Osteocyte (in vitro differentiated cells): ENCODE data around the gene HMCN1. TPM values are rescaled to one million over a fixed set of nuclear protein-coding genes. Genes with fewer than 3 reads are reported as not detected.

Source experiments
- DNase-seq: peaks from one replicate; pipeline ENCODE4 v3.0.0; 2021; ENCODE audit warnings: mixed read lengths; ENCODE audit not compliant: unreplicated experiment; ENCODE audit errors: extremely low spot score
- H3K27ac Mint-ChIP-seq: one replicate; pipeline ENCODE4 v1.8.0; 2021; ENCODE audit warnings: mild to moderate bottlenecking, mixed read lengths; ENCODE audit not compliant: unreplicated experiment
- H3K27me3 Mint-ChIP-seq: one replicate; pipeline ENCODE4 v1.8.0; 2021; ENCODE audit warnings: mixed read lengths; ENCODE audit not compliant: unreplicated experiment
- H3K36me3 Mint-ChIP-seq: one replicate; pipeline ENCODE4 v1.8.0; 2021; ENCODE audit warnings: mixed read lengths; ENCODE audit not compliant: unreplicated experiment
- H3K4me1 Mint-ChIP-seq: one replicate; pipeline ENCODE4 v1.8.0; 2021; ENCODE audit warnings: mixed read lengths; ENCODE audit not compliant: unreplicated experiment
- H3K4me3 Mint-ChIP-seq: one replicate; pipeline ENCODE4 v1.8.0; 2021; ENCODE audit warnings: mild to moderate bottlenecking, moderate library complexity, mixed read lengths; ENCODE audit not compliant: unreplicated experiment
- H3K9me3 Mint-ChIP-seq: one replicate; pipeline ENCODE4 v1.8.0; 2021; ENCODE audit warnings: mixed read lengths; ENCODE audit not compliant: unreplicated experiment
- total RNA-seq: library from RNA; stranded (reverse); gene quantifications from 2 replicates; pipeline ENCODE4 v1.2.1, GENCODE V29; 2021
- TF ChIP-seq, protein P1 (sequence below): fragments of 200-600 bp; sonication (generic); IDR thresholded peaks from 2 replicates; pipeline ENCODE4 v1.5.0; 2021; ENCODE audit warnings: antibody characterized with exemption, mild to moderate bottlenecking, moderate library complexity

HMCN1 gene
- total RNA-seq, 1 donor from 2014 or later: 91.4 TPM

GRCh38 chr1:185804608-185805007 is 70.4 kb downstream of the HMCN1 start:
- Mint-ChIP-seq H3K4me3 (no peak overlapping the region), H3K9me3 (no peaks in the 10 kb centered on the region), H3K36me3 (peaks cover 3% of the 10 kb centered on the region), H3K4me1 (peaks cover 17% of the 10 kb centered on the region), H3K27ac (no peak overlapping the region), H3K27me3 (no peaks in the 10 kb centered on the region)
- TF ChIP-seq, protein P1, sequence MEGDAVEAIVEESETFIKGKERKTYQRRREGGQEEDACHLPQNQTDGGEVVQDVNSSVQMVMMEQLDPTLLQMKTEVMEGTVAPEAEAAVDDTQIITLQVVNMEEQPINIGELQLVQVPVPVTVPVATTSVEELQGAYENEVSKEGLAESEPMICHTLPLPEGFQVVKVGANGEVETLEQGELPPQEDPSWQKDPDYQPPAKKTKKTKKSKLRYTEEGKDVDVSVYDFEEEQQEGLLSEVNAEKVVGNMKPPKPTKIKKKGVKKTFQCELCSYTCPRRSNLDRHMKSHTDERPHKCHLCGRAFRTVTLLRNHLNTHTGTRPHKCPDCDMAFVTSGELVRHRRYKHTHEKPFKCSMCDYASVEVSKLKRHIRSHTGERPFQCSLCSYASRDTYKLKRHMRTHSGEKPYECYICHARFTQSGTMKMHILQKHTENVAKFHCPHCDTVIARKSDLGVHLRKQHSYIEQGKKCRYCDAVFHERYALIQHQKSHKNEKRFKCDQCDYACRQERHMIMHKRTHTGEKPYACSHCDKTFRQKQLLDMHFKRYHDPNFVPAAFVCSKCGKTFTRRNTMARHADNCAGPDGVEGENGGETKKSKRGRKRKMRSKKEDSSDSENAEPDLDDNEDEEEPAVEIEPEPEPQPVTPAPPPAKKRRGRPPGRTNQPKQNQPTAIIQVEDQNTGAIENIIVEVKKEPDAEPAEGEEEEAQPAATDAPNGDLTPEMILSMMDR: no peak
- DNase-seq: no peak

GRCh38 chr1:185807275-185807674 is 73.1 kb downstream of the HMCN1 start:
- H3K27ac Mint-ChIP-seq: no peak overlapping the region
- H3K4me3 Mint-ChIP-seq: no peak overlapping the region
- H3K9me3 Mint-ChIP-seq: no peaks in the 10 kb centered on the region
- peaks cover 3% of the 10 kb centered on the region for H3K36me3 Mint-ChIP-seq
- H3K4me1 Mint-ChIP-seq: peaks cover 31% of the 10 kb centered on the region
- no peaks in the 10 kb centered on the region for H3K27me3 Mint-ChIP-seq
- TF ChIP-seq, protein P1: no peak
- DNase-seq: no peak

- no peaks in the 10 kb centered on the region for H3K9me3 Mint-ChIP-seq
- no peak overlapping the region for H3K4me3 Mint-ChIP-seq
- H3K27me3 Mint-ChIP-seq: no peaks in the 10 kb centered on the region
- peaks cover 33% of the 10 kb centered on the region for H3K4me1 Mint-ChIP-seq
- no peak overlapping the region for H3K27ac Mint-ChIP-seq
- peaks cover 3% of the 10 kb centered on the region for H3K36me3 Mint-ChIP-seq
- TF ChIP-seq, protein P1: no peak
- no peak for DNase-seq
Observed at GRCh38 chr1:185808631-185809030, 74.4 kb downstream of the HMCN1 start.

- Mint-ChIP-seq H3K9me3 (no peaks in the 10 kb centered on the region), H3K4me1 (peaks cover 27% of the 10 kb centered on the region), H3K27ac (no peak overlapping the region), H3K36me3 (no peaks in the 10 kb centered on the region), H3K27me3 (no peaks in the 10 kb centered on the region), H3K4me3 (no peak overlapping the region)
- no peak for DNase-seq
- TF ChIP-seq, protein P1: no peak
Observed at GRCh38 chr1:185811073-185811709, 77.0 kb downstream of the HMCN1 start.

DNA sequence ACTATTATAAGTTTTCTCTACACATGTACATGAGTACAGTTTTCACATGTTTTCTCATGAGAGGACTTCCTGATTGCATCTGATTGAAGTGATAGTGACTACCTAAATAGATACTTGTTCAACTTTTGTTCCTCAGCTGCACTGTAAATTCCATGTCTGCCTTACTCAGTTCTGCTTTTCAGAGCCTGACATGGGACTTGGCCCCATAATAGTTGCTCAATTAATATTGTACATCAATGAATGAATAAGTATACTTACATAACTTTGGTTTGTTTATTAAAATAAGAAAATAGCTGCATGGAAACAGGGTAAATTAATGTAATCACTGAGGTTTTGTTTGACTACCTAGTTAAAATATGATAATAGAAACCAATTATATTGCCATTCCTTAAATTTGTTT is 78.7 kb downstream of the HMCN1 start:
- Mint-ChIP-seq H3K36me3 (no peaks in the 10 kb centered on the region), H3K27ac (no peak overlapping the region), H3K27me3 (no peaks in the 10 kb centered on the region), H3K9me3 (no peaks in the 10 kb centered on the region), H3K4me1 (peaks cover 25% of the 10 kb centered on the region), H3K4me3 (no peak overlapping the region)
- no peak for DNase-seq
- TF ChIP-seq, protein P1: no peak
